Loucy (cell line): Measurements from ENCODE around the gene FRAT1.

Source experiments
- EZH2phosphoT487 ChIP-seq: fragments of 200-600 bp; IDR thresholded peaks from 2 replicates; pipeline ENCODE4 v1.6.1; 2018; ENCODE audit warnings: antibody characterized with exemption, mild to moderate bottlenecking, moderate library complexity, borderline replicate concordance
- TF ChIP-seq, protein P1 (sequence below): fragments of 200-600 bp; sonication (generic); conservative IDR thresholded peaks from 2 replicates; pipeline ENCODE4 v1.5.1; 2014; ENCODE audit warnings: mild to moderate bottlenecking, antibody characterized with exemption, low read length

DNA sequence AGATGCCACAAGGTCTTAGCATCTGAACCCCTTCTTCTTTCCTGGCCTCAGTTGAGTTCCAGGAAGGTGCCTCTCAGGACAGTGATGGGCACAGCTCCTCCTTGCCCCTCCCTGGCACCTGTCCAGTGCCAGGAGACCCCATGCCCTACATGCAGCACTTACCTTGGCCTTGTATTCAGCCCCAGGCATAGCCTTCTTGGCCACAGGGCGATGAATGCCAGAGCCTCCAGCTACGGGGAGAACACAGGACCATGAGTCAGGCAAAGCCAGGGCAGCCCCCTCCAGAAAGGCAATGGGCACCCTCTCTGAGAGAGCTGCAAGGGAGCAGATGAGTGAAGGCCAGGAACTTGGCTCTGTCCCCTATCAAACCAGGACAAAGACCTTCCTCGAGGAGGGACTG, 39.7 kb downstream of the FRAT1 start:
- TF ChIP-seq, protein P1, sequence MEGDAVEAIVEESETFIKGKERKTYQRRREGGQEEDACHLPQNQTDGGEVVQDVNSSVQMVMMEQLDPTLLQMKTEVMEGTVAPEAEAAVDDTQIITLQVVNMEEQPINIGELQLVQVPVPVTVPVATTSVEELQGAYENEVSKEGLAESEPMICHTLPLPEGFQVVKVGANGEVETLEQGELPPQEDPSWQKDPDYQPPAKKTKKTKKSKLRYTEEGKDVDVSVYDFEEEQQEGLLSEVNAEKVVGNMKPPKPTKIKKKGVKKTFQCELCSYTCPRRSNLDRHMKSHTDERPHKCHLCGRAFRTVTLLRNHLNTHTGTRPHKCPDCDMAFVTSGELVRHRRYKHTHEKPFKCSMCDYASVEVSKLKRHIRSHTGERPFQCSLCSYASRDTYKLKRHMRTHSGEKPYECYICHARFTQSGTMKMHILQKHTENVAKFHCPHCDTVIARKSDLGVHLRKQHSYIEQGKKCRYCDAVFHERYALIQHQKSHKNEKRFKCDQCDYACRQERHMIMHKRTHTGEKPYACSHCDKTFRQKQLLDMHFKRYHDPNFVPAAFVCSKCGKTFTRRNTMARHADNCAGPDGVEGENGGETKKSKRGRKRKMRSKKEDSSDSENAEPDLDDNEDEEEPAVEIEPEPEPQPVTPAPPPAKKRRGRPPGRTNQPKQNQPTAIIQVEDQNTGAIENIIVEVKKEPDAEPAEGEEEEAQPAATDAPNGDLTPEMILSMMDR = no peak
- no peak for TF ChIP-seq EZH2phosphoT487
